ENCODE measurements around the gene COL27A1. TPM values are rescaled to one million over a fixed set of nuclear protein-coding genes. Genes with fewer than 3 reads are reported as not detected.

COL27A1 gene
- total RNA-seq, result 0.22 and 0.69 TPM in 2 replicates

DNA sequence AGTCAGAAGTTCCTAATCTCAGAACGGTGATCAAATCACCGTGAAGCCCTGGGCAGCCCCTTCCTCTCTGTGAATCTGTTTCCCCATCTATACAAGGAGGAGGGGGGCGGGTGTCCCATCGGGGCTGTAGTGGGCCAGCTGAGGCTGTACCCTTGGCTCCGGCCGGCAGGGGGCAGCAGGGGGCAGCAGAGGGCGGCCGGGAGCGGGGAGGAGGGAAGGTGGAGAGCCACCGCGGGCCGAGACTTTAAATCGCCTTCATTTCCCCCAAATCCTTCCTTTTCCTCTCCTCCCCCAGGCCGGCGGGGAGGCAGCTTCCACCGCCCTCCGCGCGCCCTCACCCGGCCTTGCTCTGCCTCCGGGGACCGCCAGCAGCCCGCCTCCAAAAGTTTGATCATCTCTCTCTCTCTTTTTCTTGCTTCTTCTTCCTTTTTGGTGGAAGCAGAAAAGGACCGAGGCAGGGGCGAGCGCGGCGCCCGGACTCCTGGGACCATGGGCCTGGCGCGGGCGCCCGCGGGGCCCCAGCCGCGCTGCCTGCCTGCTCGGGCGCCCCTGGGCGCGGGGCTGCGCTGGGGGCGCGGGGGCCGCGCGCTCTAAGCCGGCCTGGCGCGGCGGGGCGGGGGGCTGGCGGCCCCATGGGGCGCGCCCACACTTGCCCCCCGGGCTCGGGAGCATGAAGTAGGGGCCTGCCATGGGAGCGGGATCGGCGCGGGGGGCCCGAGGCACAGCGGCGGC, at the start of gene COL27A1:
Gene COL27A1 (plus strand): TSS at position 275 of the 732 bp plus-strand sequence. CDS start 414 bp downstream, at position 689.

GRCh38 chr9:114322831-114323531, 167.6 kb downstream of the COL27A1 start, which contains the start of gene ORM1:
Gene ORM1 (plus strand): TSS chr9:114323098. CDS start chr9:114323134, 36 bp downstream.

GRCh38 chr9:114329625-114330022, 174.3 kb downstream of the COL27A1 start, which contains the start of gene ORM2:
Gene ORM2 (plus strand): TSS chr9:114329869. CDS start chr9:114329905, 36 bp downstream.

Other genes starting within 250 kb of the COL27A1 start
- not detected in 2 replicates for gene AMBP, start 77.2 kb upstream of the COL27A1 start, total RNA-seq
- gene KIF12, start 56.2 kb upstream of the COL27A1 start, total RNA-seq, result not detected in 2 replicates
- not detected in 2 replicates for gene ORM1, start 167.6 kb downstream of the COL27A1 start, total RNA-seq
- gene ORM2, start 174.3 kb downstream of the COL27A1 start, total RNA-seq, result not detected in 2 replicates
- gene AKNA, start 232.4 kb downstream of the COL27A1 start, total RNA-seq, result 0.43 and 0.77 TPM in 2 replicates

Data from dermis lymphatic vessel endothelial cell (primary cell).